Stimulated activated CD8-positive, alpha-beta memory T cell treated with anti-CD3 and anti-CD28 coated beads, Interleukin-12 subunit alpha, Interleukin-12 subunit beta, amount 100 ng/mL, for 24 hours (primary cell): Measurements from ENCODE around the gene VMO1.
"Not testable (repeated sequence)": the region's sequence is repeated elsewhere in the genome, so short reads cannot be mapped to it uniquely, and the experiment has no call there.

Experiments
- DNase-seq: peaks from one replicate; pipeline ENCODE4 v3.0.0-alpha.2; 2020; ENCODE audit errors: extremely low read depth

Gene VMO1

GRCh38 chr17:4786106-4786511 lies at the start of gene VMO1:
Gene VMO1 (minus strand): TSS chr17:4786364. CDS start chr17:4786352, 12 bp downstream.
- DNase-seq: no peak

GRCh38 chr17:4834681-4835020 lies 48.5 kb upstream of the VMO1 start:
- no peak for DNase-seq

- no peak for DNase-seq
These were observed 47.9 kb upstream of the VMO1 start for GRCh38 chr17:4833941-4834680.

GRCh38 chr17:4833178-4833940 lies 47.2 kb upstream of the VMO1 start, which contains the start of gene MINK1:
Gene MINK1 (plus strand): TSS chr17:4833340. CDS start chr17:4833584, 244 bp downstream.
- DNase-seq: peak; percentile 67

- not testable (repeated sequence) for DNase-seq
These were observed 46.6 kb upstream of the VMO1 start for GRCh38 chr17:4832829-4833177.

- DNase-seq: no peak
These were observed 41.2 kb upstream of the VMO1 start for GRCh38 chr17:4827399-4827798.

GRCh38 chr17:4823373-4824089 lies 37.4 kb upstream of the VMO1 start:
- no peak for DNase-seq

GRCh38 chr17:4822835-4823234 lies 36.7 kb upstream of the VMO1 start:
- no peak for DNase-seq

GRCh38 chr17:4818276-4818675 lies 32.1 kb upstream of the VMO1 start:
- no peak for DNase-seq

- no peak for DNase-seq
These were observed 30.7 kb upstream of the VMO1 start for GRCh38 chr17:4816826-4817225.

- no peak for DNase-seq
These were observed 29.0 kb upstream of the VMO1 start for GRCh38 chr17:4815043-4815675.

- DNase-seq: no peak
These were observed 26.5 kb upstream of the VMO1 start for GRCh38 chr17:4812690-4813089.

GRCh38 chr17:4811471-4811870 lies 25.3 kb upstream of the VMO1 start:
- no peak for DNase-seq

GRCh38 chr17:4810696-4811290 lies 24.6 kb upstream of the VMO1 start:
- no peak for DNase-seq

GRCh38 chr17:4808378-4808767 lies 22.2 kb upstream of the VMO1 start:
- DNase-seq: no peak

- no peak for DNase-seq
These were observed 21.6 kb upstream of the VMO1 start for GRCh38 chr17:4807605-4808377.

- DNase-seq: peak; percentile 73
These were observed 20.8 kb upstream of the VMO1 start, which contains the start of gene PLD2 for GRCh38 chr17:4806777-4807604. Gene PLD2 (plus strand): TSS chr17:4807152. CDS start chr17:4807773, 621 bp downstream.

GRCh38 chr17:4806456-4806776 lies 20.3 kb upstream of the VMO1 start:
- no peak for DNase-seq

GRCh38 chr17:4802228-4802627 lies 16.1 kb upstream of the VMO1 start, which contains the start of gene C17orf114:
Gene C17orf114 (minus strand): TSS chr17:4802328.
- no peak for DNase-seq
